Ectodermal cell (in vitro differentiated cells): ENCODE measurements around the gene AIM2.

Experiments
- H3K27ac ChIP-seq: 2 replicates; pipeline ENCODE4 v1.7.0; 2013; ENCODE audit warnings: mild to moderate bottlenecking, low read depth, low read length; ENCODE audit not compliant: insufficient read depth, poor library complexity, severe bottlenecking
- H3K27me3 ChIP-seq: 2 replicates; pipeline ENCODE4 v1.7.0; 2013; ENCODE audit warnings: mild to moderate bottlenecking, low read length; ENCODE audit not compliant: insufficient read depth, control insufficient read depth, poor library complexity, severe bottlenecking
- H3K36me3 ChIP-seq: one replicate; pipeline ENCODE4 v1.7.0; 2013; ENCODE audit warnings: low read length; ENCODE audit not compliant: control insufficient read depth, insufficient read depth
- H3K4me1 ChIP-seq: one replicate; pipeline ENCODE4 v1.7.0; 2013; ENCODE audit warnings: low read length; ENCODE audit not compliant: control insufficient read depth, insufficient read depth
- H3K4me3 ChIP-seq: 2 replicates; pipeline ENCODE4 v1.7.0; 2013; ENCODE audit warnings: low read depth, low read length, control low read depth; ENCODE audit not compliant: insufficient read depth
- H3K9me3 ChIP-seq: 2 replicates; pipeline ENCODE4 v1.7.0; 2013; ENCODE audit warnings: mild to moderate bottlenecking, low read length, moderate library complexity; ENCODE audit not compliant: control insufficient read depth
- WGBS, 2 experiments: methylation state at CpG; one replicate each; pipeline ENCODE4 v1.1.7; 2013; ENCODE audit warnings: missing lambda C conversion rate in 2 of 2; 5-methylcytosine and 5-hydroxymethylcytosine counted together

AIM2 gene

DNA sequence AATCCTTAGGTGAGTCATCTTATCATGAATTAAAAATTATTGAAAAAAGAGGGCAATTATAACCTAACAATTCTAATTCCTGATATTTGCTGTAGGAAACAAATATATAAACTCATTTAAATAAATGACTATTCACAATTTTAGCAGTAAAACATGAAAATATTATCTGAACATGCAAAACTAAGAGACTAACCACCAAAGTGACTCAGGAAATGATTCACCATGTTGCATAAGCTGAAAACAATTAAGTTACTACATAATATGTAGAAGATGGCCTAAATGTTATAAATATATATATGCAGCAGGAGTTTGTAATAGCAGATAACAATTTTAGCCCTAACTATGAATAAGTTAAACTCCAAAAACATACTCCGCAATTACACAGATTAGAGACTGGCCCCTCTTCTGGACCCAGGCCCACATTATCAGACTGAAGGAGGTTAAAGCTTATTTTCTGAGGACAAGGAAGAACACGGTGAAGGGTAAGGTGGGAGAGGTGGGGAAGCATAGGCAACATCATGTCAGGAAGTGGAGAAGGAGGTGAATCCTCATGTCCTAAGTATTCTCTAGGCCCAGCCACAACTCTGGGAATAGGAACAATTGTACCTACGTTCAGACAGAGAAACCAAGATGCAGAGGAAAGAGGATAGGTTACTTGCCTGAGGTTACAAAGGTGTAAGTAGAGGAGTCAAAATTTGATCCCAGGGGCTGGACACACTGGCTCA is 15.6 kb upstream of the AIM2 start:
- 61 to 65% methylated on average over 3 of the region's 3 CpGs for WGBS, 2 experiments
- H3K9me3 ChIP-seq, result no peaks in the 10 kb centered on the region
- H3K27me3 ChIP-seq, result no peaks in the 10 kb centered on the region
- H3K4me3 ChIP-seq, result no peak overlapping the region
- no peaks in the 10 kb centered on the region for H3K36me3 ChIP-seq
- H3K27ac ChIP-seq, result no peak overlapping the region
- no peaks in the 10 kb centered on the region for H3K4me1 ChIP-seq

DNA sequence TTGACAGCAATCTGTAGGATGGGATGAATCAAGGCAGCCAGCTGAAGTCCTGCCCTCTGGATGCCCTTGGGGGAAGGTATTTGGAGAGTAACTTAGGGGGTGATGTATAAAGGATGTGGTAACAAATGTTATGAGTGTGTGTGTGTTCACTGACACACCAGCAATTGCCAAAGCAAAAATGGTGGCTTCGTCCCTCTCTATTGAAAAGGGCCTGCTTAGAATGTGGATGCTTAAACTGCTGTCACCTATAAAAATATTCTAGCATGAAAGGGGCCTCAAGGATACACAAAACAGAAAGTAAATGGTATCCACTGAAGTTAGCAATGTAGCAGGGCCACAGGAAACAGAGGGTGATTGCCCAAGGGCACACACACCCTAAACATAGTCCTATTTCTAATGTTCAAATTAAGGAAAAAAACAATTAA is 15.1 kb upstream of the AIM2 start:
- WGBS, 2 experiments, result 86 to 87% methylated on average over 1 of the region's 1 CpG
- Histone ChIP-seq H3K4me3 (no peak overlapping the region), H3K27ac (no peak overlapping the region), H3K4me1 (no peaks in the 10 kb centered on the region), H3K9me3 (no peaks in the 10 kb centered on the region), H3K36me3 (no peaks in the 10 kb centered on the region), H3K27me3 (no peaks in the 10 kb centered on the region)

DNA sequence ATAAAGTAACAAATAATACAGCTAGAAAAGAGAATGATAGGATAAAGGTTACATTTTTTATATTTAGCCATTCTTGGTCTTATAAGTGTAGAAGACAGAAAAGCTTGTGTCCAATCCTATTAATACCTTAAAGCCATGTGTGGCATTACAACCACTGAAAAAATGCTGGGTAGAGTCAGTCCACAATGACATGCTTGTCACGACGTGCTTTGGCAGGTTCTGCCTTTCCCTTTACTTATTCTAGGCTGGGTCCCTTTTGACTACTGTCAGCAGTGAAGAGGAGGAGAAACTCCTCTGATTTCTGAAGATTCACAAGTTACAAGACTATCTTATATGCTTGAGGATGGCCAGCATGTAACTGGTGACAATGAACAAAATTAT is 14.6 kb upstream of the AIM2 start:
- Histone ChIP-seq H3K9me3 (no peaks in the 10 kb centered on the region), H3K27me3 (no peaks in the 10 kb centered on the region), H3K27ac (no peak overlapping the region), H3K4me3 (no peak overlapping the region), H3K4me1 (no peaks in the 10 kb centered on the region), H3K36me3 (no peaks in the 10 kb centered on the region)
- WGBS, 2 experiments, result 94 to 96% methylated on average over 2 of the region's 2 CpGs

DNA sequence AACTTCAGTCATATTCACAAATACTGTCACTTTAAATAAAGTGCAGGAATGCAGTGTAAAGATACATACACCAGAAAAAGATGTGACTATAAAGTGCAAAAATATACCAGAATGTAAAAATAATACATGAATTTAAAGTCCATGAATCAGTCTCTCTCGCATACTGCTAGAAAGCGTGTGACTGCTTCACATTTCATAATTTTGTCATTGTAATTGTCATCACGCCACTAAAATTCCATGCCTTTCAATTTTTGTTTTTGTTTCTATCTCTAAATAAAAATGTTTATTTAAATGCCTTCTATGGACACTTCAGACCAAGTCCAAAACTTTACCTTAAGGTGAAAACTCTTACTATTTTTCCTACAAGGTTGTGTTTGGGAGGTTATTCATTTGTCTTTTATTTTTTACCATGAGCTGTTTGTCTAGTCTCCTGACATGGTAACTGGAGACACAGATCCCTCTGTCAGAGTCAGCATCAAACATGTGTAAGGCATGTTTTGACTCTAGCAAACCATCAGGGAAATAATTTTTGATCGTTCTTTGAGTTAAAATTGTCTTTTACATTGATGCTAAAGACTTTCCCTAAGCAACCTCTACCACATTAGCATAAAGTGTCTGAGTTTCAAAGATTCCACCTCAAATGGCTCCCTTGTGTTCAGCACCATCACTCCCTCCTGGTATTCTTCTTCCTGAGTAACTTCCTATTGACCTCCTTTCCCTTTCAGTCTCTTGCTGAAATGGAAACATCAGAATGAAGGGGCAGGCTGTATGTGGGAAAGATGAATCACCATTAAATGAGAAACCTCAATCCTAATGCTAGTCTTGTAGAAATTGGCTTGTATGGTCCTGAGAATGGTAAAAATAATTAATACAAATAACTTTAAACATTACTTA is 14.0 kb upstream of the AIM2 start:
- H3K4me3 ChIP-seq, result no peak overlapping the region
- H3K9me3 ChIP-seq, result no peaks in the 10 kb centered on the region
- H3K4me1 ChIP-seq, result no peaks in the 10 kb centered on the region
- WGBS, 2 experiments, result 96 to 98% methylated on average over 3 to 4 of the region's 4 CpGs
- no peaks in the 10 kb centered on the region for H3K36me3 ChIP-seq
- H3K27me3 ChIP-seq, result no peaks in the 10 kb centered on the region
- H3K27ac ChIP-seq, result no peak overlapping the region

DNA sequence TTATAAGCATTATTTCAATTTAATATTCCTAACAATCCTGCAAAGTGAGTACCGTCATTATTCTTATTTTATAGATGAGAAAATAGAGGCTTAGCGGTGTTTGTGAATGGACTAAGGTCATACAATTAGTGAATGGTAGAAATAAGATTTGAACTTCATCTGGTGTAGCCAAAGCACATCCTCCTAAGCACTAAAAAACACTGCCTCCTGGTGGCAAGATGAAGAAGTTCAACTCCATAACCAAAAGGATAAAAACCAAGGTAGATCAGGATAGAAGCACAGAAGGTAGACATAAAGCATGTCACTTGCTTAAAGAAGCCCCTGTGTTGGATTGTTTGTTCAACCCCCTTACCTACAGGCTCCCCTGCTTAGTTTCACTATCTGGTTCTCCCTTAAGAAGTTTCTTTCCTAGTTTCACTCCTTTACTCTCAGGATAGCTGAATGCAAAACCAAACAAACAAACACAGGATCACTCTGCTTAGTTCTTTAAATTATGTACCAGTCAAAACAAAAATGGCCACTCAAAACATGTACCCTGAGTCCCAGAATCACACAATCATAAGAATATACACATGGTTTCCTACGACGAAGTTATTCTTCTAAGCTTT is 12.7 kb upstream of the AIM2 start:
- Histone ChIP-seq H3K36me3 (no peaks in the 10 kb centered on the region), H3K4me3 (no peak overlapping the region), H3K27me3 (no peaks in the 10 kb centered on the region), H3K4me1 (no peaks in the 10 kb centered on the region), H3K9me3 (no peaks in the 10 kb centered on the region), H3K27ac (no peak overlapping the region)
- 90 to 97% methylated on average over 3 of the region's 4 CpGs for WGBS, 2 experiments

DNA sequence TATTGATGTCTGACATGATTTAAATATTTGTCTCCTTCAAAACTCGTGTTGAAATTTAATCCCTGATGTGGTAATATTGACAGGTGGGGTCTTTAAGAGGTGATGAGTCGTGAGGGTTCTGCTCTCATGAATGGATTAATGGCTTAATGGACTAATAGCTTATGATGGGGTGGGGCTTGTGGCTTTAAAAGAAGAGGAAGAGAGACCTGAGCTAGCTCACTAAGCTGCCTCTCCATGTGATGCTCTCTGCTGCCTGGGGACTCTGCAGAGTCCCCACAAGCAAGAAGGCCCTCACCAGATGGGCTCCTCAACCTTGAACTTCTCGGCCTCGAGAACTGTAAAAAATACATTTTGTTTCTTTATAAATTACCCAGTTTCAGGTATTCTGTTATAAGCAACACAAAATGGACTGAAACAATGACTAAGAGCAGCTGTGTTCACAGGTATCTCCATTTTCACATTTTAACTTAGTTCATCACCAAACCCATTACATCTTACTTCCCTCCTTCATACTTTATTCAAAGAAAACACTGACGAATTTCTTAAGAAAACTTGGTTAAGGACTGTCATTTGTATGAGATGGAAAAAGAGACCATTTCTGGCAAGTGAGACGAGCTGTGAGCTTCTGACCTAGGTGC is 12.1 kb upstream of the AIM2 start:
- 83 to 93% methylated on average over 4 to 6 of the region's 6 CpGs for WGBS, 2 experiments
- Histone ChIP-seq H3K4me1 (no peaks in the 10 kb centered on the region), H3K27ac (no peak overlapping the region)

DNA sequence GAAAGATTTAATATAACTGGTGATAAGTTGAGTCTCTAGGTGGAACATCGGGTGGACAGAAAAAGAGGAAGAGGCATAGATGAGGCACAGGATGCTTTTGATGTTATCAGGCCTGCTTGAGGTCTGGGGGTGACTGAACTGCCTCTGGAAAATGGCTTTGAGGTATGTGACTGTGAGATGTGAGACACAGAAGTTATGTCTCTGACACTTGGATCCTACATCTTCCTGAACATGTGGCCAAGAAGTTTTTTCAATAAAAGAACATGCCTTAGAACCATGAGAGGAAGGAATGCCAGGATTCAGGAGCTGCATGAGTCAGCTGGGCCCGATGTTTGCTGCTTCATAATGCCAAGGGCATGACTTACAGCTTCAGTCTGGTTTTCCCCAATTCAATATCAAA is 11.5 kb upstream of the AIM2 start:
- no peaks in the 10 kb centered on the region for H3K27me3 ChIP-seq
- H3K9me3 ChIP-seq, result no peaks in the 10 kb centered on the region
- 92 to 93% methylated on average over 2 of the region's 2 CpGs for WGBS, 2 experiments
- H3K27ac ChIP-seq, result no peak overlapping the region
- no peak overlapping the region for H3K4me3 ChIP-seq
- no peaks in the 10 kb centered on the region for H3K4me1 ChIP-seq
- no peaks in the 10 kb centered on the region for H3K36me3 ChIP-seq

More for the DNA sequence above, 12.1 kb upstream of the AIM2 start:
- H3K36me3 ChIP-seq, result no peaks in the 10 kb centered on the region
- H3K9me3 ChIP-seq, result no peaks in the 10 kb centered on the region
- H3K4me3 ChIP-seq, result no peak overlapping the region
- H3K27me3 ChIP-seq, result no peaks in the 10 kb centered on the region

DNA sequence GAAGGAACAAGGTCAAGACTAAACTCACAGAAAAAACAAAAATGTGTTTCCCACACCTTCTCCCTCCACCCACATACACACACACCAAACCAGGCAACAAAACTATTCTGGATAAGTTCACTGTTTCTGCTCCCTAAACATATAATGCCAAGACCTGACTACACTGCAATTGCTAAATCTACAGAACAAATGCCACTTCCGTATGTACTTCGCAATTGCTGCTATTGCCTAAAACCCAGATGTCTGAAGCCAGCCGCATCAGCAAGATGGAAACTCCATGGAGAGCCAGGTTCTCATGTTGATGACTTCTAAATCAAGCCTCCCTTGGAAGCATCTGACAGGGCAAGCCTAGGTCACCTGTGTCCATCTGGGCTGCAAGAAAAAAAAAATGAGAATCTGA is 8.3 kb upstream of the AIM2 start:
- H3K36me3 ChIP-seq, result no peaks in the 10 kb centered on the region
- no peaks in the 10 kb centered on the region for H3K4me1 ChIP-seq
- no peak overlapping the region for H3K27ac ChIP-seq
- WGBS, 2 experiments, result 96 to 98% methylated on average over 3 of the region's 3 CpGs
- no peaks in the 10 kb centered on the region for H3K9me3 ChIP-seq
- H3K4me3 ChIP-seq, result no peak overlapping the region
- no peaks in the 10 kb centered on the region for H3K27me3 ChIP-seq

DNA sequence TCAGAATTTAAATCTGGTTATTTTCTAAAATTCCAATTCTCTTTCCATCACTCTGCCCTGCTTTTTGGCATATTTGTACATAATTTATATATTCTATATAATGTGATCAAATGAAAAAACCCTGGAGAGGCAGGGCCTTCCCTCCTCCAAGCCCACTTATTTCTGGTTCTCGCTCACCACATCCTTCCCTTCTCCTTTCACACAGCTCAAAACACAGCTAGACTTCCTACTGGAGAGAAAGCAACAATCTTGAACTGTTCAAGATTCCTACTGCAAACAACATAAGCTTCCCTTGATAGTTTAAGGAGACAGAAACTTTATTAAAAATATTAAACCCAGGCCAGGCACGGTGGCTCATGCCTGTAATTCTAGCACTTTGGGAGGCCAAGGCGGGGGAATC is 7.6 kb upstream of the AIM2 start:
- H3K4me1 ChIP-seq, result no peaks in the 10 kb centered on the region
- H3K4me3 ChIP-seq, result no peak overlapping the region
- WGBS, 2 experiments, result 87 to 92% methylated on average over 3 of the region's 3 CpGs
- H3K9me3 ChIP-seq, result no peaks in the 10 kb centered on the region
- no peaks in the 10 kb centered on the region for H3K27me3 ChIP-seq
- H3K36me3 ChIP-seq, result no peaks in the 10 kb centered on the region
- no peak overlapping the region for H3K27ac ChIP-seq

DNA sequence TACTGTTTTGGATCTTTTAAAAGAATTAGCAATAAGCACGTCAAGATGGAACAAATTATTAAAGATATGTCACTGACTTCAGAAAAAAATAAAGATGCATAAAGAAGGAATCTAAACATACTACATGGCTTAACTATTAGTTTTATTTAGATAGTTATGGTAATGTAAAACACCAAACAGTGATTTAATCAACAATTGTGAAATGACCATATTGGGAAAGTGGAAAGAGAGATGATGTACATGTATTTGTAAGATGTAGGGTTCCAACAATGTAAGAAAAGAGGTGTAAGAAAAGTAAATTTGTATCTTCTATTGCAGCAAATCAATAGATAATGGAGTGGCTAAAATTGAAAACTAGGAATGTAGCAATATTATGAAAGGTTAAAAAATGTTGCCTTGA is 6.4 kb upstream of the AIM2 start:
- 100% methylated on average over 1 of the region's 1 CpG; no CpG with 5 or more reads in 1 of the 2 experiments for WGBS, 2 experiments
- H3K4me3 ChIP-seq, result no peak overlapping the region
- H3K4me1 ChIP-seq, result no peaks in the 10 kb centered on the region
- H3K36me3 ChIP-seq, result no peaks in the 10 kb centered on the region
- H3K27me3 ChIP-seq, result no peaks in the 10 kb centered on the region
- H3K9me3 ChIP-seq, result no peaks in the 10 kb centered on the region
- no peak overlapping the region for H3K27ac ChIP-seq
